HFFc6 (cell line): ENCODE data around the gene FGFRL1. TPM values are rescaled to one million over a fixed set of nuclear protein-coding genes. Genes with fewer than 3 reads are reported as not detected.

Source experiments
- DNase-seq: peaks from one replicate; pipeline ENCODE4 v3.0.0-alpha.2; 2018
- H3K27ac Mint-ChIP-seq: 2 replicates; pipeline ENCODE4 v1.8.0; 2020; ENCODE audit warnings: mild to moderate bottlenecking, mixed read lengths
- H3K27me3 Mint-ChIP-seq: 2 replicates; pipeline ENCODE4 v1.8.0; 2021; ENCODE audit warnings: mild to moderate bottlenecking, moderate library complexity, mixed read lengths; ENCODE audit not compliant: insufficient read depth
- H3K36me3 Mint-ChIP-seq: 2 replicates; pipeline ENCODE4 v1.8.0; 2021; ENCODE audit warnings: low read depth, mixed read lengths
- H3K4me1 Mint-ChIP-seq: 2 replicates; pipeline ENCODE4 v1.8.0; 2020; ENCODE audit warnings: low read depth, mixed read lengths
- H3K4me3 Mint-ChIP-seq: 2 replicates; pipeline ENCODE4 v1.8.0; 2020; ENCODE audit warnings: mild to moderate bottlenecking, moderate library complexity, mixed read lengths
- H3K9me3 Mint-ChIP-seq: 2 replicates; pipeline ENCODE4 v1.8.0; 2020; ENCODE audit warnings: mild to moderate bottlenecking, mixed read lengths
- CTCF ChIP-seq: fragments of 200-600 bp; sonication (generic); IDR thresholded peaks from 2 replicates; pipeline ENCODE4 v1.5.0; 2021; ENCODE audit warnings: antibody characterized with exemption, mild to moderate bottlenecking
- long read RNA-seq: library from polyadenylated mRNA; unstranded; transcript quantifications from one replicate; pipeline ENCODE4 v2.0.0, GENCODE V29; 2019
- total RNA-seq, 6 experiments: library from RNA; stranded (reverse); fragmentation: NEBNext Ultra II Directional; extraction: Animal tissue kit (Norgen Biotek cat#: 25700); gene quantifications; 2 replicates in 1 of 6; 3 replicates in 5 of 6; pipeline ENCODE4 v1.2.3, GENCODE V29; 2021

FGFRL1 gene
- total RNA-seq = 10 to 100 TPM; 15.4 to 40.8 (median 17.3) TPM
- long read RNA-seq, partial matches to known transcripts = 1 of 6 reads
- long read RNA-seq, other reads (novel, unspliced or antisense) = 3 of 6 reads

GRCh38 chr4:1011022-1011665, at the start of gene FGFRL1:
TSS of gene FGFRL1 (plus strand) at chr4:1011626. CDS start at chr4:1012486, 860 bp downstream.
- Mint-ChIP-seq H3K9me3 (peaks cover 8% of the 10 kb centered on the region), H3K27ac (peak within 1 kb of the TSS; percentile 57), H3K36me3 (no peaks in the 10 kb centered on the region), H3K4me3 (peak within 1 kb of the TSS; percentile 76), H3K27me3 (peaks cover 18% of the 10 kb centered on the region), H3K4me1 (peaks cover 5% of the 10 kb centered on the region; the same call in 1 of the 2 replicates)
- TF ChIP-seq CTCF = no peak
- peak; percentile 71 for DNase-seq

GRCh38 chr4:962231-963208, 48.9 kb upstream of the FGFRL1 start:
- no peak for TF ChIP-seq CTCF
- 0 out of 2 replicates have a peak, but pooled peaks cover 3% of the 10 kb centered on the region for H3K36me3 Mint-ChIP-seq
- DNase-seq = no peak
- H3K9me3 Mint-ChIP-seq = no peaks in the 10 kb centered on the region
- H3K4me3 Mint-ChIP-seq = no peak overlapping the region
- no peaks in the 10 kb centered on the region for H3K4me1 Mint-ChIP-seq
- H3K27ac Mint-ChIP-seq = no peak overlapping the region
- peaks cover 6% of the 10 kb centered on the region for H3K27me3 Mint-ChIP-seq

GRCh38 chr4:963276-964225, 47.9 kb upstream of the FGFRL1 start:
- Mint-ChIP-seq H3K36me3 (0 out of 2 replicates have a peak, but pooled peaks cover 2% of the 10 kb centered on the region), H3K4me3 (no peak overlapping the region)

GRCh38 chr4:964346-965025, 46.9 kb upstream of the FGFRL1 start:
- no peaks in the 10 kb centered on the region for H3K36me3 Mint-ChIP-seq
- no peak overlapping the region for H3K4me3 Mint-ChIP-seq
- no peaks in the 10 kb centered on the region for H3K9me3 Mint-ChIP-seq
- TF ChIP-seq CTCF = no peak
- H3K4me1 Mint-ChIP-seq = no peaks in the 10 kb centered on the region
- H3K27ac Mint-ChIP-seq = no peak overlapping the region
- peaks cover 3% of the 10 kb centered on the region for H3K27me3 Mint-ChIP-seq
- no peak for DNase-seq

More at GRCh38 chr4:963276-964225, 47.9 kb upstream of the FGFRL1 start:
- peak; percentile 16; the same call in 1 of the 2 replicates for TF ChIP-seq CTCF
- Mint-ChIP-seq H3K27me3 (peaks cover 6% of the 10 kb centered on the region), H3K9me3 (no peaks in the 10 kb centered on the region), H3K27ac (no peak overlapping the region), H3K4me1 (no peaks in the 10 kb centered on the region)
- no peak for DNase-seq
